Tibial nerve (tissue), 4 donors: Measurements from ENCODE around the gene UBALD1. TPM values are rescaled to one million over a fixed set of nuclear protein-coding genes. Genes with fewer than 3 reads are reported as not detected.

Experiments used
- DNase-seq, 2 donors: peaks; one replicate each; pipeline ENCODE4 v3.0.0-alpha.2; 2019; ENCODE audit warnings: low spot score in 2 of 2
- H3K27ac ChIP-seq, 4 donors: fragments of 200-600 bp; sonication (generic) in 3 of 4; one replicate each; pipeline ENCODE4 v1.5.1; 2017 to 2019; ENCODE audit warnings: mild to moderate bottlenecking in 1 of 4
- H3K27me3 ChIP-seq, 2 donors: fragments of 200-600 bp; sonication (generic) in 1 of 2; one replicate each; pipeline versions ENCODE4 v1.5.1 to v1.6.0; 2017 to 2019
- H3K36me3 ChIP-seq, 3 donors: fragments of 200-600 bp; sonication (generic); one replicate each; pipeline ENCODE4 v1.5.1; 2018 to 2019
- H3K4me1 ChIP-seq, 4 donors: fragments of 200-600 bp; sonication (generic) in 3 of 4; one replicate each; pipeline ENCODE4 v1.5.1; 2017 to 2019
- H3K4me3 ChIP-seq, 4 donors: fragments of 200-600 bp; sonication (generic) in 3 of 4; one replicate each; pipeline ENCODE4 v1.5.1; 2017 to 2019; ENCODE audit warnings: mild to moderate bottlenecking in 1 of 4, moderate library complexity in 1 of 4
- H3K9me3 ChIP-seq, 4 donors: fragments of 200-600 bp; sonication (generic) in 3 of 4; one replicate each; pipeline ENCODE4 v1.5.1; 2017 to 2019
- EP300 ChIP-seq, 2 donors: sonication (generic); formaldehyde crosslinking; IDR thresholded peaks; one replicate each; pipeline ENCODE4 v1.6.1; 2017; ENCODE audit warnings: antibody characterized with exemption in 2 of 2, mild to moderate bottlenecking in 1 of 2
- POLR2A ChIP-seq, 2 donors: fragments of 450-650 bp; IDR thresholded peaks; one replicate each; pipeline ENCODE4 v1.6.1; 2017; ENCODE audit warnings: antibody characterized with exemption in 2 of 2, mild to moderate bottlenecking in 2 of 2, moderate library complexity in 2 of 2
- WGBS, 2 donors: methylation state at CpG; one replicate each; pipeline ENCODE4 v1.1.5; 2018; 5-methylcytosine and 5-hydroxymethylcytosine counted together
- total RNA-seq, 4 donors: library from RNA; depleted of rRNA; stranded (reverse); fragments of >200 nt; gene quantifications; one replicate each; pipeline ENCODE4 v1.1.0, GENCODE V29; 2016
- TF ChIP-seq, protein P1 (sequence below), 5 experiments: fragments of 200-600 bp in 3 of 5; fragments of 450-650 bp in 2 of 5; sonication (generic) in 3 of 5; IDR thresholded peaks; one replicate each; pipeline ENCODE4 v1.5.1; 2016 to 2019; ENCODE audit warnings: antibody characterized with exemption in 5 of 5, mild to moderate bottlenecking in 3 of 5, moderate library complexity in 2 of 5

Gene UBALD1
- total RNA-seq, 4 donors from 2014 or later: 6.5 to 22.8 (median 9.8) TPM

- Histone ChIP-seq H3K27me3 (no peaks in the 10 kb centered on the region), H3K4me1 (peaks cover 0 to 50% (median 22%) of the 10 kb centered on the region in 4 donors), H3K9me3 (no peaks in the 10 kb centered on the region), H3K36me3 (peaks cover 0 to 39% (median 4%) of the 10 kb centered on the region in 3 donors), H3K27ac (no peak overlapping the region), H3K4me3 (no peak overlapping the region)
- DNase-seq: no peak
- TF ChIP-seq, protein P1, sequence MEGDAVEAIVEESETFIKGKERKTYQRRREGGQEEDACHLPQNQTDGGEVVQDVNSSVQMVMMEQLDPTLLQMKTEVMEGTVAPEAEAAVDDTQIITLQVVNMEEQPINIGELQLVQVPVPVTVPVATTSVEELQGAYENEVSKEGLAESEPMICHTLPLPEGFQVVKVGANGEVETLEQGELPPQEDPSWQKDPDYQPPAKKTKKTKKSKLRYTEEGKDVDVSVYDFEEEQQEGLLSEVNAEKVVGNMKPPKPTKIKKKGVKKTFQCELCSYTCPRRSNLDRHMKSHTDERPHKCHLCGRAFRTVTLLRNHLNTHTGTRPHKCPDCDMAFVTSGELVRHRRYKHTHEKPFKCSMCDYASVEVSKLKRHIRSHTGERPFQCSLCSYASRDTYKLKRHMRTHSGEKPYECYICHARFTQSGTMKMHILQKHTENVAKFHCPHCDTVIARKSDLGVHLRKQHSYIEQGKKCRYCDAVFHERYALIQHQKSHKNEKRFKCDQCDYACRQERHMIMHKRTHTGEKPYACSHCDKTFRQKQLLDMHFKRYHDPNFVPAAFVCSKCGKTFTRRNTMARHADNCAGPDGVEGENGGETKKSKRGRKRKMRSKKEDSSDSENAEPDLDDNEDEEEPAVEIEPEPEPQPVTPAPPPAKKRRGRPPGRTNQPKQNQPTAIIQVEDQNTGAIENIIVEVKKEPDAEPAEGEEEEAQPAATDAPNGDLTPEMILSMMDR (IDR thresholded peaks at IDR 0.05): no peak
- TF ChIP-seq EP300 (IDR thresholded peaks at IDR 0.05) (no peak), POLR2A (IDR thresholded peaks at IDR 0.05) (no peak)
- WGBS, 2 donors: 85 to 86% methylated on average over 14 to 22 of the region's 22 CpGs
Observed at GRCh38 chr16:4611337-4612021, 3.2 kb downstream of the UBALD1 start.

DNA sequence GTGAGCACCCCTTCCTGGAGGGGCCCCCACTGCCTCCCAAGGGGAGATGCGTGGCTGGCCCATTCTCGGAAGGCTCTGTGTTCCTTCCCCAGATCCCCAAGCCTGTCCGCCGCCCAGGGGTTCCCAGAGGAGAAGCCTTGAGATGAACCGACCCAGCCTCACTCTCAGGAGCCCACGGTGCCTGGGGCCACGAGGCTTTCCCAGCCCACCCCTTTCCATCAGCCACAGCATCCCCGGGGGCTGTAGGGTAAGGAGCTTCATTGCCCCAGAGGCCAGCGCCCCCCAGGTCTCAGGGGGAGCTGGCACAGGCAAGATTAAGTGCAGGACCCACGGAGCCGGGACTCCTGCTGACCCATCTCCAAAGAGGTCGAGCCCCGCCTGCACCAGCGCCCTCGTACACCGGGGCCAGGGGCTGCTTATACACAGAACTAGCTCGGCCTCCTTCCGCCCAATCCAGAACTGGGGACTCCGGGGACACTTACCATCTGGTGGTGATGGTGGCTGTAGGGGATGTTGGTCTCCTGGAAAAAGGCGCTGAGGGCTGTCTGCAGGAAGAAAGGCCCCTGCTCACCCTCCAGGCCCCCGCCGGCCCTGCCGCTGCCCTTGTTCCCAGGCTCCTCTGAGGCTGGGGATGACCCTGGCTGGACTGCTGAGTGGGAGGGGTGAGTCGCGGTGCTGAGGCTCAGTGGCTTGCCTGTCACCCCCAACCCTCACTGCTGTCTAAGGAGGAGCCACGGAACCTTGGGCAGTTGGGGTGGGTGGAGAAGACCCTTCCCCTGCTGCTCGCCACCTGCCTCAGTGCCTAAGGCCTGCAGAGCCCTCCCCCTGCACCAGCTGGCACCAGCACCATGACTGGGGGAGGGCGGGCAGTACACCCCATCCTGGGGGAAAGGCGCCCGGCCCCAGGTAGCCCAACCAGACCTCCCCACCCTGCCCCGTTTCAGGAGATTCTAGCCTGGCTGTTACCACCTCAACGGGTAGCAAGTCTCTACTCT is 4.4 kb downstream of the UBALD1 start:
- Histone ChIP-seq H3K4me1 (peaks cover 0 to 43% (median 18%) of the 10 kb centered on the region in 4 donors), H3K27me3 (no peaks in the 10 kb centered on the region), H3K4me3 (no peak overlapping the region), H3K9me3 (no peaks in the 10 kb centered on the region), H3K36me3 (peaks cover 0 to 40% (median 4%) of the 10 kb centered on the region in 3 donors), H3K27ac (no peak overlapping the region)
- DNase-seq: no peak
- 79% methylated on average over 22 to 31 of the region's 32 CpGs for WGBS, 2 donors
- no peak for TF ChIP-seq EP300 (IDR thresholded peaks at IDR 0.05)
- TF ChIP-seq, protein P1 (IDR thresholded peaks at IDR 0.05): no peak
- TF ChIP-seq POLR2A (IDR thresholded peaks at IDR 0.05): no peak

DNA sequence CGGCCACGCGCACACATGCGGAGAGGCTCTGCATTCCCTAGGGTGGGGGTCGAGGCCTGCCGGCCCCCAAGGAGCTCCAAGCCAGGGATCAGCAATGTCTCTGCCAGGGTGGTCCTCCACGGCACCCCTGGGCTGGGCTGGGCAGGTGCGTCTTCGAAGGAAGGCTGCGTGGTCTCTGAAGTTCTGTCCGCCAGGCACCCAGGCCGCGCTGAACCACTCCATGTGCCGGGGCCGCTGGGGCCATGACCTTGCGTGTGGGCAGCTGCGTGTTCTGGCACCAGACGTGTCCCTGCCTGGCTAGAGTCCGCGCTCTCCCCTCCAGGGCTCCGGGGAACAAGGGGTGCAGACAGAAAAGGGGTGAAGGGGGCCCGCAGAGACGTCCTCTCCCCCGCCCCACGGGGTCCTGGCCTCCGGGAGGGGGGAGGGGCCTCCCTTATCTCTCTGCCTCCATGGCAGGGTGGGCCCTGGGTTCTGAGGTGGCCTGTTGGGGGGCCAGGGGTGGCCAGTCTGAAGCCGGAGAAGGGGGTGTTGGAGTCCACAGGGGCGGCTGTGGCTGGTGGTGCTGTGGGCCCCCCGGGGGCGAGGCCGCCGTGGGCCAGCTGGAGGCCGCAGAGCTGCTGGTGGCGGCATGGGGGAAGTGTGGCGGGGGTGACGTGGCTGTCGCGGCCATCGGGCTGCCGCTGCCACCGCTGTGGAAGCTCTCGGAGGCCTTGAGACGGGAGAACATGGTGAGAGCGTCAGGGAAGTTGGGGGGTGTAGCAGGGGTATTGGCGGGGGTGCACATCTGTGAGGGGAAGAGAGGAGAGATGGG is 5.3 kb downstream of the UBALD1 start:
- H3K4me3 ChIP-seq: no peak overlapping the region
- WGBS, 2 donors: 82% methylated on average over 28 to 34 of the region's 45 CpGs
- DNase-seq: no peak
- H3K9me3 ChIP-seq: no peaks in the 10 kb centered on the region
- H3K27ac ChIP-seq: no peak overlapping the region
- H3K36me3 ChIP-seq: peaks cover 0 to 40% (median 4%) of the 10 kb centered on the region in 3 donors
- H3K4me1 ChIP-seq: peaks cover 0 to 37% (median 16%) of the 10 kb centered on the region in 4 donors
- no peaks in the 10 kb centered on the region for H3K27me3 ChIP-seq
- TF ChIP-seq POLR2A (IDR thresholded peaks at IDR 0.05): no peak
- TF ChIP-seq, protein P1 (IDR thresholded peaks at IDR 0.05): no peak
- no peak for TF ChIP-seq EP300 (IDR thresholded peaks at IDR 0.05)

GRCh38 chr16:4608704-4608980 is 6.0 kb downstream of the UBALD1 start:
- Histone ChIP-seq H3K36me3 (peaks cover 0 to 40% (median 4%) of the 10 kb centered on the region in 3 donors), H3K27me3 (no peaks in the 10 kb centered on the region), H3K27ac (no peak overlapping the region), H3K4me3 (no peak overlapping the region), H3K9me3 (no peaks in the 10 kb centered on the region), H3K4me1 (peaks cover 0 to 35% (median 13%) of the 10 kb centered on the region in 4 donors)
- DNase-seq: no peak
- 84 to 89% methylated on average over 8 of the region's 8 CpGs for WGBS, 2 donors
- no peak for TF ChIP-seq EP300 (IDR thresholded peaks at IDR 0.05)
- no peak for TF ChIP-seq POLR2A (IDR thresholded peaks at IDR 0.05)
- TF ChIP-seq, protein P1 (IDR thresholded peaks at IDR 0.05): no peak
